DND-41 (cell line): Measurements from ENCODE around the gene SH3BP2.

Source experiments
- ATAC-seq: fragments of 200-7000 bp; cut with Tn5 transposase; 3 replicates; pipeline ENCODE4 v1.9.1; 2021; ENCODE audit warnings: low read depth; ENCODE audit not compliant: insufficient read depth
- DNase-seq: peaks from one replicate; pipeline ENCODE4 v3.0.0-alpha.2; 2020
- H2AFZ ChIP-seq: 2 replicates; pipeline ENCODE4 v1.6.0; 2012; ENCODE audit warnings: low read depth, low read length
- H3K27ac ChIP-seq: 2 replicates; pipeline ENCODE4 v1.5.1; 2012; ENCODE audit warnings: low read length, inconsistent platforms
- H3K27me3 ChIP-seq: fragments of 200-600 bp; sonication (generic); 2 replicates; pipeline ENCODE4 v1.6.0; 2012; ENCODE audit warnings: low read length, mild to moderate bottlenecking, inconsistent platforms; ENCODE audit not compliant: insufficient read depth, poor library complexity
- H3K36me3 ChIP-seq: 2 replicates; pipeline ENCODE4 v1.5.1; 2012; ENCODE audit warnings: low read length, inconsistent platforms; ENCODE audit not compliant: insufficient read depth
- H3K4me1 ChIP-seq: 2 replicates; pipeline ENCODE4 v1.5.1; 2012; ENCODE audit warnings: mild to moderate bottlenecking, low read length; ENCODE audit not compliant: insufficient read depth
- H3K4me2 ChIP-seq: 2 replicates; pipeline ENCODE4 v1.6.0; 2012; ENCODE audit warnings: mild to moderate bottlenecking, moderate library complexity, low read length, inconsistent platforms; ENCODE audit not compliant: insufficient read depth
- H3K4me3 ChIP-seq, 2 experiments: fragments of 200-600 bp in 1 of 2; shearing (Covaris generic) in 1 of 2; 2 replicates each; pipeline ENCODE4 v1.5.1; 2012 to 2016; ENCODE audit warnings: inconsistent platforms in 2 of 2, low read length in 2 of 2, mild to moderate bottlenecking in 2 of 2, low read depth in 1 of 2, moderate library complexity in 1 of 2
- H3K79me2 ChIP-seq: 2 replicates; pipeline ENCODE4 v1.6.0; 2012; ENCODE audit warnings: low read length, inconsistent platforms; ENCODE audit not compliant: insufficient read depth
- H3K9ac ChIP-seq: 2 replicates; pipeline ENCODE4 v1.6.0; 2012; ENCODE audit warnings: low read depth, mild to moderate bottlenecking, inconsistent platforms, low read length, moderate library complexity
- H3K9me3 ChIP-seq: 2 replicates; pipeline ENCODE4 v1.5.1; 2012; ENCODE audit warnings: low read length, moderate library complexity, mild to moderate bottlenecking, inconsistent platforms; ENCODE audit not compliant: insufficient read depth, severe bottlenecking
- H4K20me1 ChIP-seq: 2 replicates; pipeline ENCODE4 v1.6.0; 2012; ENCODE audit warnings: low read length; ENCODE audit not compliant: insufficient read depth
- CTCF ChIP-seq: IDR thresholded peaks from 2 replicates; pipeline ENCODE4 v1.5.1; 2012; ENCODE audit warnings: borderline replicate concordance, low read length, moderate library complexity, mild to moderate bottlenecking; ENCODE audit not compliant: poor library complexity, severe bottlenecking; ENCODE audit errors: extremely low read depth
- EZH2 ChIP-seq: IDR thresholded peaks from 3 replicates; pipeline ENCODE4 v1.6.1; 2012; ENCODE audit warnings: borderline replicate concordance, low read depth, mild to moderate bottlenecking, moderate library complexity, low read length, inconsistent platforms; ENCODE audit not compliant: severe bottlenecking

SH3BP2 gene

GRCh38 chr4:2824329-2824835, 31.5 kb downstream of the SH3BP2 start:
- no peaks in the 10 kb centered on the region for H3K4me1 ChIP-seq
- no peaks in the 10 kb centered on the region for H3K27me3 ChIP-seq
- no peak overlapping the region for H3K4me3 ChIP-seq
- H3K27ac ChIP-seq: no peak overlapping the region
- ATAC-seq (no peak), DNase-seq (no peak)
- no peaks in the 10 kb centered on the region for H3K9me3 ChIP-seq
- no peak overlapping the region for H2AFZ ChIP-seq
- no peak overlapping the region for H3K9ac ChIP-seq
- H3K79me2 ChIP-seq: no peaks in the 10 kb centered on the region
- H4K20me1 ChIP-seq: no peaks in the 10 kb centered on the region; the same call in 1 of the 2 replicates
- H3K4me2 ChIP-seq: no peak overlapping the region
- H3K36me3 ChIP-seq: no peaks in the 10 kb centered on the region
- TF ChIP-seq EZH2: no peak
- TF ChIP-seq CTCF: no peak

DNA sequence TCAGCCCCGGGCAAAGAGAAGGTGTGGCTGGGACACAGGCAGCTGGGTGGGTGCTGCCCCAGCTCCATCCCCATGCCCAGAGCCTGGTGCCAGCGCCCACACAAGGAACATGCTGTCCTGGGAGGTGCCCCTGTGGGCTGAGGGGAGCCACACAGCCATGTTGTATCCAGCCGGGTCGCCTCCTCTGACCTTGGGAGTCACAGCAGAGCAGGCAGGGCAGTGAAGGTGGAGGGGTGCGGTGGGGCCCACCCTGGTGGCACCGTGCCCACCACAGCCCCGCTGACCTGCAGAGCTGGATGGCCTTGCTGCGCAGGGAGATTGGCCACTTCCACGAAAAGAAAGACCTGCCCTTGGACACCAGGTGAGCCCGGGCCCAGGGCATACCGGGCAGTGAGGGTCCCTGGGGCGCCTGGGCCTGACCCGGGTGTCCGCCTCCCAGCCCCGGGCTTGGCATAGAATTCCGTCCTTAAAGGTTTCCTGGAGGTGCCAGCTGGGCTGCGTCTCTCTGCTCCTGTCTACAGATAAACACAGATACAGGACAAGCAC, 32.0 kb downstream of the SH3BP2 start:
- Histone ChIP-seq H3K27ac (no peak overlapping the region), H3K4me2 (no peak overlapping the region), H3K4me1 (no peaks in the 10 kb centered on the region), H3K9ac (no peak overlapping the region), H3K9me3 (no peaks in the 10 kb centered on the region), H3K4me3 (no peak overlapping the region), H3K36me3 (no peaks in the 10 kb centered on the region), H2AFZ (no peak overlapping the region), H3K79me2 (no peaks in the 10 kb centered on the region), H3K27me3 (no peaks in the 10 kb centered on the region), H4K20me1 (no peaks in the 10 kb centered on the region; the same call in 1 of the 2 replicates)
- DNase-seq (no peak), ATAC-seq (no peak)
- no peak for TF ChIP-seq CTCF
- TF ChIP-seq EZH2: no peak

- H2AFZ ChIP-seq: no peak overlapping the region
- no peaks in the 10 kb centered on the region; the same call in 1 of the 2 replicates for H4K20me1 ChIP-seq
- no peaks in the 10 kb centered on the region for H3K27me3 ChIP-seq
- no peaks in the 10 kb centered on the region for H3K9me3 ChIP-seq
- no peak for DNase-seq
- no peak overlapping the region for H3K27ac ChIP-seq
- H3K79me2 ChIP-seq: no peaks in the 10 kb centered on the region
- no peak overlapping the region for H3K4me2 ChIP-seq
- TF ChIP-seq CTCF (no peak), EZH2 (no peak)
- H3K4me1 ChIP-seq: no peaks in the 10 kb centered on the region
- no peak overlapping the region for H3K4me3 ChIP-seq
- ATAC-seq: no peak
- no peak overlapping the region for H3K9ac ChIP-seq
- no peaks in the 10 kb centered on the region for H3K36me3 ChIP-seq
These were observed 32.9 kb downstream of the SH3BP2 start for GRCh38 chr4:2825740-2826139.
